Kidney epithelial cell (primary cell): ENCODE results near the gene DENND2A. TPM values are rescaled to one million over a fixed set of nuclear protein-coding genes. Genes with fewer than 3 reads are reported as not detected.
"Not testable (repeated sequence)": the region's sequence is repeated elsewhere in the genome, so short reads cannot be mapped to it uniquely, and the experiment has no call there.

Source experiments
- DNase-seq: peaks from one replicate; pipeline ENCODE4 v3.0.0-alpha.2; 2010; ENCODE audit warnings: low read depth
- H3K27me3 ChIP-seq: 2 replicates; pipeline ENCODE4 v1.6.0; 2011; ENCODE audit warnings: low read length; ENCODE audit not compliant: control insufficient read depth, insufficient read depth
- H3K36me3 ChIP-seq: 2 replicates; pipeline ENCODE4 v1.5.1; 2011; ENCODE audit warnings: low read length; ENCODE audit not compliant: control insufficient read depth, insufficient read depth
- H3K4me3 ChIP-seq: 2 replicates; pipeline ENCODE4 v1.5.1; 2011; ENCODE audit warnings: low read depth, mild to moderate bottlenecking, control low read depth, low read length
- CTCF ChIP-seq: IDR thresholded peaks from 2 replicates; pipeline ENCODE4 v1.5.1; 2011; ENCODE audit warnings: mild to moderate bottlenecking, moderate library complexity, low read length, control low read depth, inconsistent platforms; ENCODE audit not compliant: insufficient read depth, poor library complexity, severe bottlenecking
- total RNA-seq: library from RNA; depleted of rRNA; stranded (reverse); fragments of >200 nt; gene quantifications from 2 replicates; pipeline ENCODE4 v1.2.3, GENCODE V29; 2015

The DENND2A gene
- total RNA-seq, 1 donor from 2014 or later = 14.8 TPM

- DNase-seq = no peak
- no peak overlapping the region for H3K4me3 ChIP-seq
- no peak for TF ChIP-seq CTCF
- H3K36me3 ChIP-seq = no peaks in the 10 kb centered on the region
- H3K27me3 ChIP-seq = no peaks in the 10 kb centered on the region
These were observed 9.6 kb downstream of the DENND2A start for GRCh38 chr7:140631021-140631420.

- DNase-seq = peak; percentile 97
- no peak overlapping the region for H3K4me3 ChIP-seq
- no peaks in the 10 kb centered on the region for H3K36me3 ChIP-seq
- TF ChIP-seq CTCF = no peak
- H3K27me3 ChIP-seq = no peaks in the 10 kb centered on the region
These were observed 14.4 kb downstream of the DENND2A start for GRCh38 chr7:140625908-140626868.

GRCh38 chr7:140625192-140625558, 15.4 kb downstream of the DENND2A start:
- H3K27me3 ChIP-seq, H3K36me3 ChIP-seq, DNase-seq, H3K4me3 ChIP-seq: not testable (repeated sequence)

GRCh38 chr7:140624392-140625191, 16.0 kb downstream of the DENND2A start:
- no peak for TF ChIP-seq CTCF
- DNase-seq = no peak
- H3K27me3 ChIP-seq = no peaks in the 10 kb centered on the region
- no peaks in the 10 kb centered on the region for H3K36me3 ChIP-seq
- no peak overlapping the region for H3K4me3 ChIP-seq

GRCh38 chr7:140623980-140624379, 16.6 kb downstream of the DENND2A start:
- Histone ChIP-seq H3K4me3 (no peak overlapping the region), H3K36me3 (no peaks in the 10 kb centered on the region), H3K27me3 (no peaks in the 10 kb centered on the region)
- TF ChIP-seq CTCF = no peak
- no peak for DNase-seq

- H3K4me3 ChIP-seq = no peak overlapping the region
- no peaks in the 10 kb centered on the region for H3K27me3 ChIP-seq
- DNase-seq = no peak
- no peaks in the 10 kb centered on the region for H3K36me3 ChIP-seq
- TF ChIP-seq CTCF = no peak
These were observed 19.1 kb downstream of the DENND2A start for GRCh38 chr7:140621401-140622021.

GRCh38 chr7:140619915-140620510, 20.6 kb downstream of the DENND2A start:
- H3K36me3 ChIP-seq, H3K4me3 ChIP-seq, H3K27me3 ChIP-seq, DNase-seq: not testable (repeated sequence)
